WTC11 (cell line): ENCODE results near the gene LPCAT1.

Experiments used
- ATF3 ChIP-seq: sonication (generic); formaldehyde crosslinking; conservative IDR thresholded peaks from 2 replicates; pipeline ENCODE4 v1.8.1; 2022; ENCODE audit warnings: mild to moderate bottlenecking, missing genetic modification reagents
- CREB1 ChIP-seq: sonication (generic); formaldehyde crosslinking; IDR thresholded peaks from 2 replicates; pipeline ENCODE4 v1.8.0; 2023; ENCODE audit warnings: mild to moderate bottlenecking, missing genetic modification reagents
- CTCF ChIP-seq: fragments of 200-600 bp; IDR thresholded peaks from 2 replicates; pipeline ENCODE4 v1.8.0; 2022; ENCODE audit warnings: antibody characterized with exemption
- ELF4 ChIP-seq: sonication (generic); formaldehyde crosslinking; IDR thresholded peaks from 2 replicates; pipeline ENCODE4 v1.8.1; 2022; ENCODE audit warnings: low read depth, mild to moderate bottlenecking, moderate library complexity, missing genetic modification reagents
- GABPB1 ChIP-seq: sonication (generic); formaldehyde crosslinking; IDR thresholded peaks from 2 replicates; pipeline ENCODE4 v1.8.1; 2023; ENCODE audit warnings: mild to moderate bottlenecking, missing genetic modification reagents
- NFE2L1 ChIP-seq: sonication (generic); formaldehyde crosslinking; IDR thresholded peaks from 2 replicates; pipeline ENCODE4 v1.8.1; 2023; ENCODE audit warnings: missing genetic modification reagents
- OVOL2 ChIP-seq: fragments of 250-450 bp; sonication (Bioruptor Pico); IDR thresholded peaks from 2 replicates; pipeline ENCODE4 v1.9.0; 2021; ENCODE audit warnings: mild to moderate bottlenecking, borderline replicate concordance
- PREB ChIP-seq: sonication (generic); formaldehyde crosslinking; IDR thresholded peaks from 2 replicates; pipeline ENCODE4 v1.8.1; 2022; ENCODE audit warnings: mild to moderate bottlenecking, missing genetic modification reagents, moderate library complexity, borderline replicate concordance
- SP1 ChIP-seq: sonication (generic); formaldehyde crosslinking; conservative IDR thresholded peaks from 2 replicates; pipeline ENCODE4 v1.8.1; 2022; ENCODE audit warnings: missing genetic modification reagents
- ZNF138 ChIP-seq: sonication (generic); formaldehyde crosslinking; conservative IDR thresholded peaks from 2 replicates; pipeline ENCODE4 v1.8.1; 2022; ENCODE audit warnings: mild to moderate bottlenecking, moderate library complexity, missing genetic modification reagents
- ZNF317 ChIP-seq: sonication (generic); formaldehyde crosslinking; IDR thresholded peaks from 2 replicates; pipeline ENCODE4 v1.8.1; 2023; ENCODE audit warnings: low read depth, mild to moderate bottlenecking, moderate library complexity, missing genetic modification reagents, borderline replicate concordance
- TF ChIP-seq, protein P1 (sequence below): sonication (generic); formaldehyde crosslinking; IDR thresholded peaks from 2 replicates; pipeline ENCODE4 v1.8.1; 2022; ENCODE audit warnings: mild to moderate bottlenecking, moderate library complexity, missing genetic modification reagents

- no peak for TF ChIP-seq NFE2L1 (CRISPR knock-in tag)
- no peak for TF ChIP-seq PREB (CRISPR knock-in tag)
- TF ChIP-seq CTCF: no peak
- TF ChIP-seq CREB1 (CRISPR knock-in tag): no peak
- TF ChIP-seq, protein P1, sequence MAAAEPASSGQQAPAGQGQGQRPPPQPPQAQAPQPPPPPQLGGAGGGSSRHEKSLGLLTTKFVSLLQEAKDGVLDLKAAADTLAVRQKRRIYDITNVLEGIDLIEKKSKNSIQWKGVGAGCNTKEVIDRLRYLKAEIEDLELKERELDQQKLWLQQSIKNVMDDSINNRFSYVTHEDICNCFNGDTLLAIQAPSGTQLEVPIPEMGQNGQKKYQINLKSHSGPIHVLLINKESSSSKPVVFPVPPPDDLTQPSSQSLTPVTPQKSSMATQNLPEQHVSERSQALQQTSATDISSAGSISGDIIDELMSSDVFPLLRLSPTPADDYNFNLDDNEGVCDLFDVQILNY (CRISPR knock-in tag): no peak
- no peak for TF ChIP-seq ELF4 (CRISPR knock-in tag)
- TF ChIP-seq SP1 (CRISPR knock-in tag): no peak
- no peak for TF ChIP-seq OVOL2
- no peak for TF ChIP-seq ZNF138
- no peak for TF ChIP-seq GABPB1 (CRISPR knock-in tag)
- TF ChIP-seq ZNF317: no peak
- TF ChIP-seq ATF3: no peak
Measured at GRCh38 chr5:1428107-1428506, 95.7 kb downstream of the LPCAT1 start.
